B cell (primary cell): Measurements from ENCODE around the gene PLEKHH1. TPM values are rescaled to one million over a fixed set of nuclear protein-coding genes. Genes with fewer than 3 reads are reported as not detected.

ENCODE experiments used
- ATAC-seq: fragments of 200-7000 bp; cut with Tn5 transposase; one replicate; pipeline ENCODE4 v1.10.0; 2021; ENCODE audit warnings: low read depth, mild to moderate bottlenecking, moderate number of reproducible peaks, moderate library complexity
- CTCF ChIA-PET: fragments of 350-600 bp; sonication (Branson Sonifier 250); formaldehyde crosslinking; loops from one replicate; lab custom pipeline; 2021; ENCODE audit warnings: antibody characterized with exemption, inconsistent platforms; lab: Charles Lee
- POLR2A ChIA-PET: fragments of 350-600 bp; sonication (Branson Sonifier 250); formaldehyde crosslinking; loops from one replicate; lab custom pipeline; 2021; ENCODE audit warnings: antibody characterized with exemption; lab: Charles Lee
- DNase-seq: peaks from one replicate; pipeline ENCODE4 v3.0.0; 2013
- H2AFZ ChIP-seq: 2 replicates; pipeline ENCODE4 v1.6.1; 2012; ENCODE audit warnings: mild to moderate bottlenecking, low read depth, low read length; ENCODE audit not compliant: insufficient read depth, poor library complexity, severe bottlenecking
- H3K27ac ChIP-seq, 2 donors: 1 replicate in 1 of 2; 2 replicates in 1 of 2; pipeline ENCODE4 v1.5.1; 2012 to 2013; ENCODE audit warnings: low read length in 2 of 2, mild to moderate bottlenecking in 2 of 2, moderate library complexity in 1 of 2
- H3K27me3 ChIP-seq, 4 experiments: fragments of 200-600 bp in 1 of 4; sonication (generic) in 1 of 4; replicated peaks in 1 of 4; 1 replicate in 2 of 4; 2 replicates in 2 of 4; pipeline versions ENCODE4 v1.6.1 to v1.7.0; 2013 to 2016; ENCODE audit warnings: low read length in 3 of 4, mild to moderate bottlenecking in 2 of 4, mixed read lengths in 1 of 4, moderate library complexity in 1 of 4; ENCODE audit not compliant: insufficient read depth in 4 of 4, control insufficient read depth in 3 of 4; ENCODE audit errors: control extremely low read depth in 1 of 4
- H3K36me3 ChIP-seq, 2 experiments: replicated peaks in 1 of 2; 1 replicate in 1 of 2; 2 replicates in 1 of 2; pipeline versions ENCODE4 v1.6.1 to v1.7.1; 2013; ENCODE audit warnings: low read length in 1 of 2; ENCODE audit not compliant: insufficient read depth in 2 of 2, control insufficient read depth in 1 of 2; ENCODE audit errors: control extremely low read depth in 1 of 2, extremely low read depth in 1 of 2
- H3K4me1 ChIP-seq, 2 donors: fragments of 200-600 bp in 1 of 2; sonication (generic) in 1 of 2; 1 replicate in 1 of 2; 2 replicates in 1 of 2; pipeline versions ENCODE4 v1.5.1 to v1.6.1; 2013 to 2017; ENCODE audit warnings: low read length in 2 of 2; ENCODE audit not compliant: control insufficient read depth in 2 of 2, insufficient read depth in 2 of 2
- H3K4me2 ChIP-seq: replicated peaks from 2 replicates; pipeline ENCODE3; 2012; ENCODE audit warnings: mild to moderate bottlenecking, low read depth, low read length; ENCODE audit not compliant: poor library complexity, severe bottlenecking
- H3K4me3 ChIP-seq, 5 experiments: fragments of 200-600 bp in 1 of 5; sonication (generic) in 1 of 5; 1 replicate in 3 of 5; 2 replicates in 2 of 5; pipeline versions ENCODE4 v1.5.1 to v1.7.0; 2011 to 2016; ENCODE audit warnings: low read length in 4 of 5, mild to moderate bottlenecking in 4 of 5, low read depth in 2 of 5, control low read depth in 1 of 5, moderate library complexity in 1 of 5; ENCODE audit not compliant: insufficient read depth in 1 of 5; ENCODE audit errors: control extremely low read depth in 1 of 5, extremely low read depth in 1 of 5
- H3K79me2 ChIP-seq: fragments of 200-600 bp; sonication (generic); one replicate; pipeline ENCODE4 v1.6.0; 2016; ENCODE audit warnings: low read length; ENCODE audit not compliant: control insufficient read depth, insufficient read depth
- H3K9ac ChIP-seq: fragments of 200-600 bp; sonication (generic); 2 replicates; pipeline ENCODE4 v1.6.1; 2017; ENCODE audit warnings: mild to moderate bottlenecking, low read length, moderate library complexity
- H3K9me3 ChIP-seq, 3 donors: one replicate each; pipeline versions ENCODE4 v1.6.1 to v1.7.1; 2013; ENCODE audit warnings: low read length in 2 of 3; ENCODE audit not compliant: control insufficient read depth in 2 of 3, insufficient read depth in 1 of 3; ENCODE audit errors: control extremely low read depth in 1 of 3
- H4K20me1 ChIP-seq: 2 replicates; pipeline ENCODE4 v1.6.0; 2012; ENCODE audit warnings: mild to moderate bottlenecking, low read length; ENCODE audit not compliant: insufficient read depth, control insufficient read depth, poor library complexity, severe bottlenecking
- H3K27ac Mint-ChIP-seq: one replicate; pipeline ENCODE4 v1.8.0; 2021; ENCODE audit warnings: mixed read lengths
- H3K27me3 Mint-ChIP-seq: one replicate; pipeline ENCODE4 v1.8.0; 2021; ENCODE audit warnings: mixed read lengths
- H3K4me1 Mint-ChIP-seq: one replicate; pipeline ENCODE4 v1.8.0; 2021; ENCODE audit warnings: mixed read lengths
- H3K4me3 Mint-ChIP-seq: one replicate; pipeline ENCODE4 v1.8.0; 2021; ENCODE audit warnings: mixed read lengths
- H3K9me3 Mint-ChIP-seq: one replicate; pipeline ENCODE4 v1.8.0; 2022; ENCODE audit warnings: mixed read lengths; ENCODE audit not compliant: insufficient read depth
- CTCF ChIP-seq: fragments of 200-600 bp; IDR thresholded peaks from one replicate; pipeline ENCODE4 v1.8.0; 2022; ENCODE audit warnings: antibody characterized with exemption, mild to moderate bottlenecking
- EZH2 ChIP-seq: IDR thresholded peaks from 2 replicates; pipeline ENCODE4 v1.6.1; 2012; ENCODE audit warnings: borderline replicate concordance, low read depth, mild to moderate bottlenecking, moderate library complexity, low read length; ENCODE audit not compliant: insufficient read depth, poor library complexity, severe bottlenecking
- WGBS: methylation state at CpG from one replicate; pipeline ENCODE4 v1.1.5; 2013; ENCODE audit warnings: missing lambda C conversion rate; ENCODE audit not compliant: insufficient coverage; 5-methylcytosine and 5-hydroxymethylcytosine counted together
- intact Hi-C: fragments of 100-400 bp; cut with micrococcal nuclease; formaldehyde crosslinking; loops from one replicate; pipeline ENCODE4 v1.10.0; 2022
- polyA plus RNA-seq: library from polyadenylated mRNA; depleted of rRNA; stranded (reverse); fragments of >200 nt; gene quantifications from 2 replicates; pipeline ENCODE4 v1.2.3, GENCODE V29; 2012
- total RNA-seq, 2 donors: library from RNA; stranded (reverse); fragments of 120-200 nt in 1 of 2; gene quantifications; 1 replicate in 1 of 2; 2 replicates in 1 of 2; pipeline versions ENCODE4 v1.2.3 to v1.2.4, GENCODE V29; 2013 to 2022

The PLEKHH1 gene
- total and polyA plus RNA-seq, 2 donors (not counting 1 experiment from before 2014, with no cell fraction given) = 0.17 to 0.37 TPM

DNA sequence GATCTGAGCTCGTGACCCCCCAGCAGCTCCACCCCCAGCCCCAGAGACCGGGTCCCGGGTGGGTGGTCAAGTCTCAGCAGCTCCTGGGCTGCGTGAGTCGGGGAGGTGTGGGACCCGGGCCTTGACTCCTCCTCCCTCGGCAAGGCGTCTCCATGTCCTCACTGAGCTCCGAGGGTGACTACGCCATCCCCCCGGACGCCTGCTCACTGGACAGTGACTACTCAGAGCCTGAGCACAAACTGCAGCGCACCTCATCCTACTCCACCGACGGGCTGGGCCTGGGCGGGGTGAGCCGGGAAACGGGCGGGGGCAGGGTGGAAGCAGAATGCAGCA, 38.9 kb downstream of the PLEKHH1 start:
- POLR2A ChIA-PET = no interaction called here

DNA sequence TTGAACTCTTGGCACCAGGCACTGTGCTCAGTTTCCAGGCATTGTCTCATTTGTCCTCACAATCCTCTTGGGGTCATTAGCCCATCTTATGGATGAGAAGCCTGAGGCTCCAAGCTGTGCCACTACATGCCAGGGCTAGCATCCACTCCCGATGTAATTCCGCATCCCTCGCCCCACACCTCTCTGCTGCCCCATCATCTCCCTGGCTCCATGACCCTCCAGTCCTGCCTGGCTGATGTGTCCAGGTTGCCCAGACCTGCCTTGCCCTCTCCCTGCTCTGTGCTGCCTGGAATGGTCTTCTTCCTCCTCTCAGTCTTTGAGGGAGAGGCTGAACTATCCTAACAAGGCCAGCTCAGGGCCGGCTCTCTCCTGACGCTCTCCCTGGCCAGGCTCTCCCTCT, 39.5 kb downstream of the PLEKHH1 start:
- intact Hi-C loops = no loop called here
- Histone ChIP-seq H3K79me2 (no peaks in the 10 kb centered on the region), H3K9me3 (no peaks in the 10 kb centered on the region), H2AFZ (no peak overlapping the region), H3K27me3 (no peaks in the 10 kb centered on the region), H3K4me3 (no peak overlapping the region), H3K36me3 (no peaks in the 10 kb centered on the region), H3K4me1 (no peaks in the 10 kb centered on the region), H3K27ac (no peak overlapping the region), H3K9ac (no peak overlapping the region), H3K4me2 (no peak overlapping the region), H4K20me1 (no peaks in the 10 kb centered on the region)
- POLR2A ChIA-PET = no interaction called here
- no peak for ATAC-seq
- 93% methylated on average over 5 of the region's 5 CpGs for WGBS
- TF ChIP-seq EZH2 (no peak), CTCF (no peak)
- Mint-ChIP-seq H3K4me3 (no peak overlapping the region), H3K27ac (no peak overlapping the region), H3K9me3 (no peaks in the 10 kb centered on the region), H3K4me1 (no peaks in the 10 kb centered on the region), H3K27me3 (peaks cover 5% of the 10 kb centered on the region)
- DNase-seq = no peak
- CTCF ChIA-PET = interaction anchor here (0.7 to 24.8 kb wide), 21 partner anchors 10 to 213 kb away, joined by 3 to 863 read pairs (median 6); partner anchors contain the start of genes ATP6V1D, EIF2S1, PIGH and RDH11

More for the DNA sequence above, 38.9 kb downstream of the PLEKHH1 start:
- Histone ChIP-seq H3K36me3 (no peaks in the 10 kb centered on the region), H2AFZ (no peak overlapping the region), H3K27ac (no peak overlapping the region), H3K4me1 (no peaks in the 10 kb centered on the region), H3K9ac (no peak overlapping the region), H3K4me3 (no peak overlapping the region), H3K4me2 (no peak overlapping the region), H3K27me3 (no peaks in the 10 kb centered on the region), H3K79me2 (no peaks in the 10 kb centered on the region), H4K20me1 (no peaks in the 10 kb centered on the region), H3K9me3 (no peaks in the 10 kb centered on the region)
- 91% methylated on average over 19 of the region's 19 CpGs for WGBS
- H3K9me3 Mint-ChIP-seq = no peaks in the 10 kb centered on the region
- TF ChIP-seq CTCF = no peak
- no peak for TF ChIP-seq EZH2
- CTCF ChIA-PET = interaction anchor here (0.6 to 24.8 kb wide), 52 partner anchors 10 to 1212 kb away, joined by 3 to 863 read pairs (median 6); partner anchors contain the start of genes ATP6V1D, EIF2S1, PIGH and PLEKHH1
- ATAC-seq = no peak
- intact Hi-C loops = loop anchor here (2.0 kb wide), 1 partner anchor 45 kb away; no protein-coding TSS in a partner anchor
- no peaks in the 10 kb centered on the region for H3K4me1 Mint-ChIP-seq
- no peak overlapping the region for H3K27ac Mint-ChIP-seq
- no peak overlapping the region for H3K4me3 Mint-ChIP-seq
- peaks cover 5% of the 10 kb centered on the region for H3K27me3 Mint-ChIP-seq
- DNase-seq = no peak
